Measurements from ENCODE around the gene BAG1. TPM values are rescaled to one million over a fixed set of nuclear protein-coding genes. Genes with fewer than 3 reads are reported as not detected.

Gene BAG1
- total RNA-seq, 3 donors from 2014 or later (not counting 1 experiment from before 2014, with no cell fraction given): 83.4 to 102 (median 93.4) TPM

GRCh38 chr9:33225319-33226147, 39.0 kb downstream of the BAG1 start:
- Mint-ChIP-seq H3K4me1 (peaks cover 9 to 19% of the 10 kb centered on the region in 2 donors), H3K4me3 (no peak overlapping the region), H3K9me3 (no peaks in the 10 kb centered on the region), H3K27ac (peak overlapping the region in 1 of 2 donors; percentile 40), H3K27me3 (ENCODE audit: low read depth in 2 of 2) (no peaks in the 10 kb centered on the region), H3K36me3 (no peaks in the 10 kb centered on the region)
- 12% methylated on average over 4 of the region's 6 CpGs for whole genome bisulfite sequencing (ENCODE audit: insufficient coverage)
- Histone ChIP-seq H3K9me3 (ENCODE audit: control insufficient read depth, insufficient read depth, low read length) (no peaks in the 10 kb centered on the region), H3K4me1 (ENCODE audit: control insufficient read depth, insufficient read depth, low read length) (peaks cover 19% of the 10 kb centered on the region), H3K27me3 (ENCODE audit: control insufficient read depth, insufficient read depth, low read length) (no peaks in the 10 kb centered on the region), H3K27ac (ENCODE audit: low read length) (no peak overlapping the region), H3K36me3 (ENCODE audit: control insufficient read depth, insufficient read depth, low read length) (no peaks in the 10 kb centered on the region), H3K4me3 (ENCODE audit: low read length) (no peak overlapping the region)
- intact Hi-C loops (cut with micrococcal nuclease): loop anchor here (1.0 to 5.0 kb wide), 4 partner anchors 43 to 144 kb away; no protein-coding TSS in a partner anchor
- ATAC-seq (peak; percentile 71 to 88 (median 77)), DNase-seq (peak; percentile 49 to 88)
- TF ChIP-seq CTCF (IDR thresholded peaks at IDR 0.05): peak; percentile 90

GRCh38 chr9:33223696-33224095, 40.8 kb downstream of the BAG1 start:
- no peak overlapping the region for H3K4me3 Mint-ChIP-seq
- Histone ChIP-seq H3K4me1 (ENCODE audit: control insufficient read depth, insufficient read depth, low read length) (peaks cover 19% of the 10 kb centered on the region), H3K27me3 (ENCODE audit: control insufficient read depth, insufficient read depth, low read length) (no peaks in the 10 kb centered on the region), H3K36me3 (ENCODE audit: control insufficient read depth, insufficient read depth, low read length) (no peaks in the 10 kb centered on the region), H3K9me3 (ENCODE audit: control insufficient read depth, insufficient read depth, low read length) (no peaks in the 10 kb centered on the region), H3K4me3 (ENCODE audit: low read length) (no peak overlapping the region), H3K27ac (ENCODE audit: low read length) (no peak overlapping the region)
- no peak overlapping the region for H3K27ac Mint-ChIP-seq
- TF ChIP-seq CTCF (IDR thresholded peaks at IDR 0.05): no peak
- no peak for DNase-seq
- intact Hi-C loops (cut with micrococcal nuclease): loop anchor here (2.0 kb wide), 1 partner anchor 53 kb away; no protein-coding TSS in a partner anchor
- no peaks in the 10 kb centered on the region for H3K36me3 Mint-ChIP-seq
- no CpG with 5 or more reads among the region's 1 CpG for WGBS (ENCODE audit: insufficient coverage)
- H3K27me3 Mint-ChIP-seq (ENCODE audit: low read depth in 2 of 2): no peaks in the 10 kb centered on the region
- no peak for ATAC-seq
- no peaks in the 10 kb centered on the region for H3K9me3 Mint-ChIP-seq
- H3K4me1 Mint-ChIP-seq: peaks cover 9 to 19% of the 10 kb centered on the region in 2 donors

GRCh38 chr9:33222031-33222430, 42.5 kb downstream of the BAG1 start:
- Histone ChIP-seq H3K9me3 (ENCODE audit: control insufficient read depth, insufficient read depth, low read length) (no peaks in the 10 kb centered on the region), H3K27ac (ENCODE audit: low read length) (no peak overlapping the region), H3K4me3 (ENCODE audit: low read length) (no peak overlapping the region), H3K4me1 (ENCODE audit: control insufficient read depth, insufficient read depth, low read length) (peaks cover 15% of the 10 kb centered on the region), H3K36me3 (ENCODE audit: control insufficient read depth, insufficient read depth, low read length) (no peaks in the 10 kb centered on the region), H3K27me3 (ENCODE audit: control insufficient read depth, insufficient read depth, low read length) (no peaks in the 10 kb centered on the region)
- H3K27ac Mint-ChIP-seq: no peak overlapping the region
- intact Hi-C loops (cut with micrococcal nuclease): no loop called here
- DNase-seq (no peak), ATAC-seq (no peak)
- 68% methylated on average over 3 of the region's 3 CpGs for WGBS (ENCODE audit: insufficient coverage)
- H3K9me3 Mint-ChIP-seq: no peaks in the 10 kb centered on the region
- no peaks in the 10 kb centered on the region for H3K36me3 Mint-ChIP-seq
- H3K4me1 Mint-ChIP-seq: peaks cover 9 to 19% of the 10 kb centered on the region in 2 donors
- H3K4me3 Mint-ChIP-seq: no peak overlapping the region
- H3K27me3 Mint-ChIP-seq (ENCODE audit: low read depth in 2 of 2): no peaks in the 10 kb centered on the region
- no peak for TF ChIP-seq CTCF (IDR thresholded peaks at IDR 0.05)
